Right atrium auricular region (tissue), 2 donors: ENCODE results near the gene UMAD1. TPM values are rescaled to one million over a fixed set of nuclear protein-coding genes. Genes with fewer than 3 reads are reported as not detected.
A peak's percentile ranks its signal among the peaks of the same experiment; 100 is the strongest.

Source experiments
- DNase-seq: peaks from one replicate; pipeline ENCODE4 v3.0.0-alpha.2; 2019; ENCODE audit warnings: low spot score
- H3K27ac ChIP-seq, 2 donors: fragments of 200-600 bp; sonication (generic); 1 replicate in 1 of 2; 2 replicates in 1 of 2; pipeline ENCODE4 v1.5.1; 2016 to 2019
- H3K27me3 ChIP-seq, 2 donors: fragments of 200-600 bp; sonication (generic); one replicate each; pipeline versions ENCODE4 v1.5.1 to v1.6.0; 2017 to 2019
- H3K36me3 ChIP-seq: fragments of 200-600 bp; sonication (generic); one replicate; pipeline ENCODE4 v1.5.1; 2016
- H3K4me1 ChIP-seq, 2 donors: fragments of 200-600 bp; sonication (generic); one replicate each; pipeline versions ENCODE4 v1.5.1 to v1.6.0; 2017 to 2019
- H3K4me3 ChIP-seq, 2 donors: fragments of 200-600 bp; sonication (generic); 1 replicate in 1 of 2; 2 replicates in 1 of 2; pipeline ENCODE4 v1.5.1; 2017 to 2019; ENCODE audit warnings: mild to moderate bottlenecking in 1 of 2, moderate library complexity in 1 of 2
- H3K9me3 ChIP-seq, 2 donors: fragments of 200-600 bp; sonication (generic); one replicate each; pipeline ENCODE4 v1.5.1; 2019
- CTCF ChIP-seq, 2 donors: fragments of 200-600 bp; sonication (generic); IDR thresholded peaks; one replicate each; pipeline ENCODE4 v1.5.1; 2019; ENCODE audit warnings: antibody characterized with exemption in 2 of 2
- total RNA-seq, 2 donors: library from RNA; depleted of rRNA; stranded (reverse); fragments of >200 nt; gene quantifications; one replicate each; pipeline ENCODE4 v1.1.0, GENCODE V29; 2016

UMAD1 gene
- total RNA-seq, 2 donors from 2014 or later = 9.2 to 17.7 TPM

GRCh38 chr7:7739204-7740036 lies 98.9 kb downstream of the UMAD1 start:
- Histone ChIP-seq H3K9me3 (no peaks in the 10 kb centered on the region), H3K27me3 (no peaks in the 10 kb centered on the region), H3K4me3 (no peak overlapping the region), H3K27ac (no peak overlapping the region), H3K4me1 (no peaks in the 10 kb centered on the region), H3K36me3 (no peaks in the 10 kb centered on the region)
- TF ChIP-seq CTCF (IDR thresholded peaks at IDR 0.05) = no peak
- DNase-seq = no peak

- H3K27ac ChIP-seq = no peak overlapping the region
- no peak overlapping the region for H3K4me3 ChIP-seq
- peaks cover 0 to 2% of the 10 kb centered on the region in 2 donors for H3K4me1 ChIP-seq
- no peaks in the 10 kb centered on the region for H3K36me3 ChIP-seq
- no peaks in the 10 kb centered on the region for H3K27me3 ChIP-seq
- no peak for DNase-seq
- TF ChIP-seq CTCF (IDR thresholded peaks at IDR 0.05) = no peak
- no peaks in the 10 kb centered on the region for H3K9me3 ChIP-seq
These were observed 99.4 kb downstream of the UMAD1 start for GRCh38 chr7:7740037-7740355.

GRCh38 chr7:7742223-7742622 lies 101.7 kb downstream of the UMAD1 start:
- Histone ChIP-seq H3K27me3 (no peaks in the 10 kb centered on the region), H3K27ac (no peak overlapping the region), H3K4me1 (peaks cover 0 to 19% of the 10 kb centered on the region in 2 donors), H3K4me3 (no peak overlapping the region), H3K36me3 (no peaks in the 10 kb centered on the region), H3K9me3 (no peaks in the 10 kb centered on the region)
- DNase-seq = no peak
- TF ChIP-seq CTCF (IDR thresholded peaks at IDR 0.05) = no peak

GRCh38 chr7:7745258-7745657 lies 104.7 kb downstream of the UMAD1 start:
- H3K4me1 ChIP-seq = peaks cover 0 to 19% of the 10 kb centered on the region in 2 donors
- H3K4me3 ChIP-seq = no peak overlapping the region
- TF ChIP-seq CTCF (IDR thresholded peaks at IDR 0.05) = no peak
- H3K36me3 ChIP-seq = no peaks in the 10 kb centered on the region
- peak overlapping the region in 1 of 2 donors; percentile 3 for H3K27ac ChIP-seq
- H3K9me3 ChIP-seq = no peaks in the 10 kb centered on the region
- DNase-seq = no peak
- H3K27me3 ChIP-seq = no peaks in the 10 kb centered on the region

GRCh38 chr7:7745966-7746365 lies 105.4 kb downstream of the UMAD1 start:
- DNase-seq = no peak
- H3K4me3 ChIP-seq = no peak overlapping the region
- H3K27me3 ChIP-seq = no peaks in the 10 kb centered on the region
- peaks cover 0 to 19% of the 10 kb centered on the region in 2 donors for H3K4me1 ChIP-seq
- no peaks in the 10 kb centered on the region for H3K9me3 ChIP-seq
- H3K27ac ChIP-seq = no peak overlapping the region
- no peaks in the 10 kb centered on the region for H3K36me3 ChIP-seq
- TF ChIP-seq CTCF (IDR thresholded peaks at IDR 0.05) = no peak

- no peaks in the 10 kb centered on the region for H3K36me3 ChIP-seq
- H3K27me3 ChIP-seq = no peaks in the 10 kb centered on the region
- peaks cover 0 to 21% of the 10 kb centered on the region in 2 donors for H3K4me1 ChIP-seq
- H3K9me3 ChIP-seq = no peaks in the 10 kb centered on the region
- DNase-seq = no peak
- H3K27ac ChIP-seq = no peak overlapping the region
- no peak for TF ChIP-seq CTCF (IDR thresholded peaks at IDR 0.05)
- no peak overlapping the region for H3K4me3 ChIP-seq
These were observed 105.9 kb downstream of the UMAD1 start for GRCh38 chr7:7746458-7746857.
